Dendritic cell treated with granulocyte-macrophage colony-stimulating factor and Interleukin-4, amounts not matched to agents 40 ng/mL and 50 ng/mL, for 4 days (primary cell): ENCODE data around the gene TM2D1.

Source experiments
- H3K27ac Mint-ChIP-seq: one replicate; pipeline ENCODE4 v1.8.0; 2022; ENCODE audit warnings: mild to moderate bottlenecking, mixed read lengths
- H3K27me3 Mint-ChIP-seq: one replicate; pipeline ENCODE4 v1.8.0; 2022; ENCODE audit warnings: mild to moderate bottlenecking, mixed read lengths
- H3K36me3 Mint-ChIP-seq: one replicate; pipeline ENCODE4 v1.8.0; 2022; ENCODE audit warnings: low read depth, mixed read lengths
- H3K4me1 Mint-ChIP-seq: one replicate; pipeline ENCODE4 v1.8.0; 2022; ENCODE audit warnings: low read depth, mixed read lengths
- H3K4me3 Mint-ChIP-seq: one replicate; pipeline ENCODE4 v1.8.0; 2022; ENCODE audit warnings: mild to moderate bottlenecking, moderate library complexity, mixed read lengths
- H3K9me3 Mint-ChIP-seq: one replicate; pipeline ENCODE4 v1.8.0; 2022; ENCODE audit warnings: mixed read lengths
- intact Hi-C: fragments of 100-400 bp; cut with micrococcal nuclease; formaldehyde crosslinking; loops from one replicate; pipeline ENCODE4 v1.15.0; 2022

The TM2D1 gene

GRCh38 chr1:61645476-61645875 is 79.5 kb downstream of the TM2D1 start:
- Mint-ChIP-seq H3K4me1 (peaks cover 24% of the 10 kb centered on the region), H3K36me3 (no peaks in the 10 kb centered on the region), H3K27ac (no peak overlapping the region), H3K27me3 (no peaks in the 10 kb centered on the region), H3K9me3 (no peaks in the 10 kb centered on the region), H3K4me3 (no peak overlapping the region)
- intact Hi-C loops: loop anchor here (10.0 kb wide), 2 partner anchors 391 to 571 kb away; no protein-coding TSS in a partner anchor

GRCh38 chr1:61644303-61644702 is 80.6 kb downstream of the TM2D1 start:
- peaks cover 3% of the 10 kb centered on the region for H3K27me3 Mint-ChIP-seq
- no peaks in the 10 kb centered on the region for H3K36me3 Mint-ChIP-seq
- H3K4me1 Mint-ChIP-seq: peaks cover 33% of the 10 kb centered on the region
- no peak overlapping the region for H3K27ac Mint-ChIP-seq
- intact Hi-C loops: loop anchor here (5.0 to 10.0 kb wide), 3 partner anchors 192 to 570 kb away; no protein-coding TSS in a partner anchor
- no peaks in the 10 kb centered on the region for H3K9me3 Mint-ChIP-seq
- no peak overlapping the region for H3K4me3 Mint-ChIP-seq

GRCh38 chr1:61642475-61643232 is 82.3 kb downstream of the TM2D1 start:
- Mint-ChIP-seq H3K9me3 (no peaks in the 10 kb centered on the region), H3K27ac (no peak overlapping the region)
- intact Hi-C loops: loop anchor here (5.0 to 10.0 kb wide), 3 partner anchors 190 to 568 kb away; no protein-coding TSS in a partner anchor

GRCh38 chr1:61641578-61642336 is 83.2 kb downstream of the TM2D1 start:
- Mint-ChIP-seq H3K4me3 (peak overlapping the region; percentile 76), H3K4me1 (peaks cover 43% of the 10 kb centered on the region), H3K27ac (peak overlapping the region; percentile 95), H3K9me3 (no peaks in the 10 kb centered on the region), H3K36me3 (no peaks in the 10 kb centered on the region), H3K27me3 (peaks cover 3% of the 10 kb centered on the region)
- intact Hi-C loops: loop anchor here (5.0 to 10.0 kb wide), 3 partner anchors 189 to 567 kb away; no protein-coding TSS in a partner anchor

More at GRCh38 chr1:61642475-61643232, 82.3 kb downstream of the TM2D1 start:
- peaks cover 43% of the 10 kb centered on the region for H3K4me1 Mint-ChIP-seq
- peaks cover 3% of the 10 kb centered on the region for H3K27me3 Mint-ChIP-seq
- H3K36me3 Mint-ChIP-seq: no peaks in the 10 kb centered on the region
- H3K4me3 Mint-ChIP-seq: no peak overlapping the region

GRCh38 chr1:61640531-61641530 is 84.1 kb downstream of the TM2D1 start:
- Mint-ChIP-seq H3K36me3 (no peaks in the 10 kb centered on the region), H3K27me3 (peaks cover 3% of the 10 kb centered on the region), H3K27ac (peak overlapping the region; percentile 95), H3K9me3 (no peaks in the 10 kb centered on the region), H3K4me3 (peak overlapping the region; percentile 76), H3K4me1 (peaks cover 49% of the 10 kb centered on the region)
- intact Hi-C loops: loop anchor here (5.0 to 10.0 kb wide), 3 partner anchors 189 to 566 kb away; no protein-coding TSS in a partner anchor

- Mint-ChIP-seq H3K36me3 (no peaks in the 10 kb centered on the region), H3K27ac (no peak overlapping the region), H3K4me1 (peaks cover 49% of the 10 kb centered on the region), H3K4me3 (no peak overlapping the region), H3K27me3 (peaks cover 3% of the 10 kb centered on the region), H3K9me3 (no peaks in the 10 kb centered on the region)
- intact Hi-C loops: loop anchor here (5.0 to 10.0 kb wide), 4 partner anchors 187 to 587 kb away; no protein-coding TSS in a partner anchor
Observed at GRCh38 chr1:61639608-61640336, 85.2 kb downstream of the TM2D1 start.

GRCh38 chr1:61638911-61639605 is 85.9 kb downstream of the TM2D1 start:
- Mint-ChIP-seq H3K4me3 (no peak overlapping the region), H3K4me1 (peaks cover 49% of the 10 kb centered on the region), H3K27me3 (peaks cover 3% of the 10 kb centered on the region), H3K36me3 (no peaks in the 10 kb centered on the region), H3K27ac (peak overlapping the region; percentile 15), H3K9me3 (no peaks in the 10 kb centered on the region)
- intact Hi-C loops: loop anchor here (5.0 kb wide), 1 partner anchor 587 kb away; no protein-coding TSS in a partner anchor

GRCh38 chr1:61638296-61638695 is 86.6 kb downstream of the TM2D1 start:
- no peak overlapping the region for H3K27ac Mint-ChIP-seq
- peaks cover 49% of the 10 kb centered on the region for H3K4me1 Mint-ChIP-seq
- no peaks in the 10 kb centered on the region for H3K36me3 Mint-ChIP-seq
- peaks cover 3% of the 10 kb centered on the region for H3K27me3 Mint-ChIP-seq
- H3K4me3 Mint-ChIP-seq: no peak overlapping the region
- intact Hi-C loops: loop anchor here (5.0 kb wide), 1 partner anchor 586 kb away; no protein-coding TSS in a partner anchor
- H3K9me3 Mint-ChIP-seq: no peaks in the 10 kb centered on the region

GRCh38 chr1:61637470-61637869 is 87.5 kb downstream of the TM2D1 start:
- H3K9me3 Mint-ChIP-seq: no peaks in the 10 kb centered on the region
- intact Hi-C loops: loop anchor here (5.0 kb wide), 1 partner anchor 585 kb away; no protein-coding TSS in a partner anchor

GRCh38 chr1:61636814-61637213 is 88.1 kb downstream of the TM2D1 start:
- Mint-ChIP-seq H3K4me1 (peaks cover 39% of the 10 kb centered on the region), H3K27ac (no peak overlapping the region), H3K4me3 (no peak overlapping the region), H3K27me3 (peaks cover 3% of the 10 kb centered on the region), H3K36me3 (no peaks in the 10 kb centered on the region), H3K9me3 (no peaks in the 10 kb centered on the region)
- intact Hi-C loops: loop anchor here (5.0 kb wide), 1 partner anchor 585 kb away; no protein-coding TSS in a partner anchor

More at GRCh38 chr1:61637470-61637869, 87.5 kb downstream of the TM2D1 start:
- H3K27ac Mint-ChIP-seq: no peak overlapping the region
- peaks cover 45% of the 10 kb centered on the region for H3K4me1 Mint-ChIP-seq
- no peak overlapping the region for H3K4me3 Mint-ChIP-seq
- H3K36me3 Mint-ChIP-seq: no peaks in the 10 kb centered on the region
- H3K27me3 Mint-ChIP-seq: peaks cover 3% of the 10 kb centered on the region

- Mint-ChIP-seq H3K4me3 (no peak overlapping the region), H3K9me3 (no peaks in the 10 kb centered on the region), H3K27me3 (peaks cover 3% of the 10 kb centered on the region), H3K27ac (no peak overlapping the region), H3K4me1 (peaks cover 34% of the 10 kb centered on the region), H3K36me3 (no peaks in the 10 kb centered on the region)
- intact Hi-C loops: loop anchor here (5.0 kb wide), 1 partner anchor 584 kb away; no protein-coding TSS in a partner anchor
Observed at GRCh38 chr1:61636376-61636775, 88.6 kb downstream of the TM2D1 start.

GRCh38 chr1:61635557-61635956 is 89.4 kb downstream of the TM2D1 start:
- Mint-ChIP-seq H3K27ac (no peak overlapping the region), H3K4me1 (peaks cover 26% of the 10 kb centered on the region), H3K27me3 (peaks cover 3% of the 10 kb centered on the region), H3K4me3 (no peak overlapping the region), H3K36me3 (no peaks in the 10 kb centered on the region), H3K9me3 (no peaks in the 10 kb centered on the region)
- intact Hi-C loops: loop anchor here (5.0 kb wide), 1 partner anchor 583 kb away; no protein-coding TSS in a partner anchor
